ENCODE data around the gene TMPRSS7. TPM values are rescaled to one million over a fixed set of nuclear protein-coding genes. Genes with fewer than 3 reads are reported as not detected.

TMPRSS7 gene
- total and polyA plus RNA-seq, 2 experiments from 2014 or later: not detected

DNA sequence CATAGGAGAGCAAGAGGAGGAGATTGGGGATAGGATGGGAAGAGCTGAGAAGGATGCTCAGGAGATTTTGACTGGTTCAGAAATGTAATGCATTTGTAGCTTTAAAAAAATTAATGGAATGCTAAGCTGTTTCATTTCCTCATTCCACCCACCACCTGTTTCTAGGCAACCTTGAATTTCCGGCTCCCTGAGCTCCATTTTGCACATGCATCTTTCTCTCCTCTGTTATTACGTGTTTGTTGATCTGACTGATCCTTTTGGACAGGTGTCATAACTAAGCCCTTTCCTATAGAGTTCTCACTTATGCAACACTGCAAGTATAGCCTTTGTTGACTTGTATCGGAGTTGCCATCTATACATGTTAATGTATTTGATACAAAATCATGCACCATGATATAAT is 4.3 kb downstream of the TMPRSS7 start:
- Histone ChIP-seq H3K9me2 (ENCODE audit: insufficient read depth) (no peaks in the 10 kb centered on the region; the same call in 1 of the 2 replicates), H4K20me1 (replicated peaks; ENCODE audit: insufficient read depth) (no peaks in the 10 kb centered on the region), H3K4me2 (no peak overlapping the region), H3K79me2 (replicated peaks; ENCODE audit: insufficient read depth) (no peaks in the 10 kb centered on the region), H3K36me3 (ENCODE audit: insufficient read depth) (peaks cover 6% of the 10 kb centered on the region; the same call in 1 of the 2 replicates), H3K4me1 (ENCODE audit: insufficient read depth) (peaks cover 17% of the 10 kb centered on the region), H3K27me3 (ENCODE audit: insufficient read depth) (no peaks in the 10 kb centered on the region), H3F3A (replicated peaks; ENCODE audit: low read depth) (no peaks in the 10 kb centered on the region; the same call in 1 of the 2 replicates), H2AFZ (no peak overlapping the region), H3K4me3 (no peak overlapping the region), H3K27ac (ENCODE audit: low read depth) (no peak overlapping the region)
- Mint-ChIP-seq H3K27ac (no peak overlapping the region), H3K9me3 (peaks cover 38% of the 10 kb centered on the region), H3K4me3 (no peak overlapping the region), H3K36me3 (ENCODE audit: low read depth) (peaks cover 34% of the 10 kb centered on the region), H3K27me3 (ENCODE audit: insufficient read depth, low read depth, poor library complexity) (peaks cover 3% of the 10 kb centered on the region), H3K4me1 (peaks cover 36% of the 10 kb centered on the region)
- ATAC-seq: no peak
- DNase-seq (ENCODE audit: low spot score): no peak
- TF ChIP-seq REST (IDR thresholded peaks at IDR 0.05; ENCODE audit: unreplicated experiment) (no peak), CREB1 (CRISPR knock-in tag; IDR thresholded peaks at IDR 0.05; ENCODE audit: low read depth) (no peak), STAT1 (IDR thresholded peaks at IDR 0.05; ENCODE audit: unreplicated experiment) (no peak), ZNF331 (CRISPR knock-in tag; IDR thresholded peaks at IDR 0.05; ENCODE audit: low read depth) (no peak), ZNF462 (CRISPR knock-in tag; IDR thresholded peaks at IDR 0.05) (no peak), EZH2 (IDR thresholded peaks at IDR 0.05; ENCODE audit: low read depth, unreplicated experiment) (no peak), EZH2phosphoT487 (IDR thresholded peaks at IDR 0.05; ENCODE audit: unreplicated experiment) (no peak), ETS1 (IDR thresholded peaks at IDR 0.05) (no peak), NANOG (IDR thresholded peaks at IDR 0.05; ENCODE audit: borderline replicate concordance) (no peak)
- TF ChIP-seq, protein P1, sequence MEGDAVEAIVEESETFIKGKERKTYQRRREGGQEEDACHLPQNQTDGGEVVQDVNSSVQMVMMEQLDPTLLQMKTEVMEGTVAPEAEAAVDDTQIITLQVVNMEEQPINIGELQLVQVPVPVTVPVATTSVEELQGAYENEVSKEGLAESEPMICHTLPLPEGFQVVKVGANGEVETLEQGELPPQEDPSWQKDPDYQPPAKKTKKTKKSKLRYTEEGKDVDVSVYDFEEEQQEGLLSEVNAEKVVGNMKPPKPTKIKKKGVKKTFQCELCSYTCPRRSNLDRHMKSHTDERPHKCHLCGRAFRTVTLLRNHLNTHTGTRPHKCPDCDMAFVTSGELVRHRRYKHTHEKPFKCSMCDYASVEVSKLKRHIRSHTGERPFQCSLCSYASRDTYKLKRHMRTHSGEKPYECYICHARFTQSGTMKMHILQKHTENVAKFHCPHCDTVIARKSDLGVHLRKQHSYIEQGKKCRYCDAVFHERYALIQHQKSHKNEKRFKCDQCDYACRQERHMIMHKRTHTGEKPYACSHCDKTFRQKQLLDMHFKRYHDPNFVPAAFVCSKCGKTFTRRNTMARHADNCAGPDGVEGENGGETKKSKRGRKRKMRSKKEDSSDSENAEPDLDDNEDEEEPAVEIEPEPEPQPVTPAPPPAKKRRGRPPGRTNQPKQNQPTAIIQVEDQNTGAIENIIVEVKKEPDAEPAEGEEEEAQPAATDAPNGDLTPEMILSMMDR (conservative IDR thresholded peaks at IDR 0.05; ENCODE audit: low read depth in 2 of 2): no peak

Measured in GM23338 (cell line).